Esophagus (tissue), 2 donors: ENCODE results near the gene PKD1. TPM values are rescaled to one million over a fixed set of nuclear protein-coding genes. Genes with fewer than 3 reads are reported as not detected.

Experiments
- H3K27ac ChIP-seq, 2 donors: one replicate each; pipeline ENCODE4 v1.5.1; 2013; ENCODE audit warnings: low read depth in 2 of 2, mild to moderate bottlenecking in 2 of 2, inconsistent platforms in 1 of 2, low read length in 1 of 2, moderate library complexity in 1 of 2
- H3K27me3 ChIP-seq, 2 donors: one replicate each; pipeline ENCODE4 v1.6.1; 2013; ENCODE audit warnings: low read length in 2 of 2, control low read depth in 1 of 2, mild to moderate bottlenecking in 1 of 2; ENCODE audit not compliant: insufficient read depth in 2 of 2, control insufficient read depth in 1 of 2
- H3K36me3 ChIP-seq, 2 donors: one replicate each; pipeline ENCODE4 v1.6.1; 2013; ENCODE audit warnings: low read length in 1 of 2; ENCODE audit not compliant: control insufficient read depth in 2 of 2, insufficient read depth in 2 of 2
- H3K4me1 ChIP-seq, 2 donors: one replicate each; pipeline ENCODE4 v1.6.1; 2013; ENCODE audit warnings: low read length in 1 of 2; ENCODE audit not compliant: control insufficient read depth in 2 of 2, insufficient read depth in 2 of 2
- H3K4me3 ChIP-seq, 2 donors: one replicate each; pipeline ENCODE4 v1.5.1; 2013; ENCODE audit warnings: low read length in 2 of 2, mild to moderate bottlenecking in 2 of 2, low read depth in 1 of 2, moderate library complexity in 1 of 2
- H3K9me3 ChIP-seq, 2 donors: one replicate each; pipeline ENCODE4 v1.6.1; 2013; ENCODE audit warnings: mild to moderate bottlenecking in 2 of 2, low read depth in 1 of 2, low read length in 1 of 2, moderate library complexity in 1 of 2; ENCODE audit not compliant: control insufficient read depth in 2 of 2, insufficient read depth in 1 of 2
- WGBS, 2 donors: extraction: QIAGEN DNeasy Blood & Tissue Kit; methylation state at CpG; one replicate each; pipeline ENCODE4 v1.1.7; 2013; 5-methylcytosine and 5-hydroxymethylcytosine counted together
- polyA plus RNA-seq, 2 donors: library from polyadenylated mRNA; stranded (reverse); fragments of 200-250 nt; gene quantifications; one replicate each; pipeline ENCODE4 v1.2.3, GENCODE V29; 2013
- donor health status: healthy with polysubstance abuse.
- donor health status: Bipolar disorder and iron deficiency.

Gene PKD1
- polyA plus RNA-seq, 2 donors: 40.5 to 78.0 TPM

GRCh38 chr16:2178321-2179106, 42.8 kb upstream of the PKD1 start:
- H3K4me3 ChIP-seq: no peak overlapping the region
- WGBS, 2 donors: 39 to 45% methylated on average over 65 to 106 of the region's 106 CpGs
- H3K27me3 ChIP-seq: peaks cover 0 to 2% of the 10 kb centered on the region in 2 donors
- peaks cover 15 to 38% of the 10 kb centered on the region in 2 donors for H3K36me3 ChIP-seq
- H3K9me3 ChIP-seq: peaks cover 0 to 6% of the 10 kb centered on the region in 2 donors
- H3K27ac ChIP-seq: peak overlapping the region in 1 of 2 donors; percentile 30
- H3K4me1 ChIP-seq: peaks cover 2 to 18% of the 10 kb centered on the region in 2 donors

- no peak overlapping the region for H3K4me3 ChIP-seq
- H3K4me1 ChIP-seq: peaks cover 2 to 18% of the 10 kb centered on the region in 2 donors
- no peak overlapping the region for H3K27ac ChIP-seq
- 91 to 92% methylated on average over 20 of the region's 20 CpGs for WGBS, 2 donors
- H3K9me3 ChIP-seq: peaks cover 0 to 6% of the 10 kb centered on the region in 2 donors
- H3K27me3 ChIP-seq: peaks cover 0 to 2% of the 10 kb centered on the region in 2 donors
- H3K36me3 ChIP-seq: peaks cover 21 to 44% of the 10 kb centered on the region in 2 donors
Observed at GRCh38 chr16:2177561-2177960, 41.9 kb upstream of the PKD1 start.

GRCh38 chr16:2177101-2177500, 41.4 kb upstream of the PKD1 start:
- H3K27ac ChIP-seq: no peak overlapping the region
- 86 to 93% methylated on average over 18 of the region's 18 CpGs for WGBS, 2 donors
- H3K9me3 ChIP-seq: peaks cover 0 to 5% of the 10 kb centered on the region in 2 donors
- no peak overlapping the region for H3K4me3 ChIP-seq
- H3K36me3 ChIP-seq: peaks cover 21 to 44% of the 10 kb centered on the region in 2 donors
- H3K4me1 ChIP-seq: peaks cover 2 to 18% of the 10 kb centered on the region in 2 donors
- H3K27me3 ChIP-seq: peaks cover 0 to 2% of the 10 kb centered on the region in 2 donors

- peaks cover 21 to 54% of the 10 kb centered on the region in 2 donors for H3K36me3 ChIP-seq
- peaks cover 2 to 18% of the 10 kb centered on the region in 2 donors for H3K4me1 ChIP-seq
- 90 to 91% methylated on average over 23 of the region's 23 CpGs for WGBS, 2 donors
- H3K4me3 ChIP-seq: no peak overlapping the region
- peaks cover 0 to 2% of the 10 kb centered on the region in 2 donors for H3K27me3 ChIP-seq
- H3K27ac ChIP-seq: no peak overlapping the region
- peaks cover 0 to 3% of the 10 kb centered on the region in 2 donors for H3K9me3 ChIP-seq
Observed at GRCh38 chr16:2176047-2176446, 40.3 kb upstream of the PKD1 start.

GRCh38 chr16:2175454-2175853, 39.8 kb upstream of the PKD1 start:
- 87 to 95% methylated on average over 10 of the region's 10 CpGs for WGBS, 2 donors

GRCh38 chr16:2174396-2175131, 38.9 kb upstream of the PKD1 start:
- peaks cover 0 to 3% of the 10 kb centered on the region in 2 donors for H3K9me3 ChIP-seq
- 82 to 90% methylated on average over 21 of the region's 21 CpGs for WGBS, 2 donors
- peaks cover 0 to 2% of the 10 kb centered on the region in 2 donors for H3K27me3 ChIP-seq
- peaks cover 2 to 18% of the 10 kb centered on the region in 2 donors for H3K4me1 ChIP-seq
- no peak overlapping the region for H3K27ac ChIP-seq
- H3K4me3 ChIP-seq: no peak overlapping the region
- peaks cover 21 to 66% of the 10 kb centered on the region in 2 donors for H3K36me3 ChIP-seq

More at GRCh38 chr16:2175454-2175853, 39.8 kb upstream of the PKD1 start:
- Histone ChIP-seq H3K4me1 (peaks cover 2 to 18% of the 10 kb centered on the region in 2 donors), H3K27ac (no peak overlapping the region), H3K27me3 (peaks cover 0 to 2% of the 10 kb centered on the region in 2 donors), H3K9me3 (peaks cover 0 to 3% of the 10 kb centered on the region in 2 donors), H3K36me3 (peaks cover 21 to 59% of the 10 kb centered on the region in 2 donors), H3K4me3 (no peak overlapping the region)

GRCh38 chr16:2173916-2174315, 38.2 kb upstream of the PKD1 start:
- H3K4me1 ChIP-seq: peaks cover 2 to 13% of the 10 kb centered on the region in 2 donors
- no peak overlapping the region for H3K4me3 ChIP-seq
- H3K36me3 ChIP-seq: peaks cover 21 to 70% of the 10 kb centered on the region in 2 donors
- H3K27ac ChIP-seq: no peak overlapping the region
- 87 to 96% methylated on average over 4 of the region's 4 CpGs for WGBS, 2 donors
- H3K9me3 ChIP-seq: peaks cover 0 to 3% of the 10 kb centered on the region in 2 donors
- H3K27me3 ChIP-seq: peaks cover 0 to 2% of the 10 kb centered on the region in 2 donors

- no peak overlapping the region for H3K4me3 ChIP-seq
- no peak overlapping the region for H3K27ac ChIP-seq
- peaks cover 21 to 74% of the 10 kb centered on the region in 2 donors for H3K36me3 ChIP-seq
- H3K9me3 ChIP-seq: peaks cover 0 to 1% of the 10 kb centered on the region in 2 donors
- peaks cover 0 to 13% of the 10 kb centered on the region in 2 donors for H3K4me1 ChIP-seq
- peaks cover 0 to 2% of the 10 kb centered on the region in 2 donors for H3K27me3 ChIP-seq
- WGBS, 2 donors: 90 to 91% methylated on average over 14 of the region's 14 CpGs
Observed at GRCh38 chr16:2173366-2173765, 37.7 kb upstream of the PKD1 start.

GRCh38 chr16:2172688-2173335, 37.1 kb upstream of the PKD1 start:
- Histone ChIP-seq H3K27ac (no peak overlapping the region), H3K36me3 (peaks cover 21 to 80% of the 10 kb centered on the region in 2 donors), H3K27me3 (no peaks in the 10 kb centered on the region), H3K4me1 (peaks cover 0 to 13% of the 10 kb centered on the region in 2 donors), H3K9me3 (no peaks in the 10 kb centered on the region), H3K4me3 (no peak overlapping the region)
- 90 to 91% methylated on average over 29 of the region's 29 CpGs for WGBS, 2 donors
